ENCODE results near the gene QPCTL. TPM values are rescaled to one million over a fixed set of nuclear protein-coding genes. Genes with fewer than 3 reads are reported as not detected.
A peak's percentile ranks its signal among the peaks of the same experiment; 100 is the strongest.

The QPCTL gene
- total and polyA plus RNA-seq, 9 of the 15 experiments (the other 6 are each of a cell fraction or from before 2014, with no cell fraction given): 0.99 to 31.3 (median 12.7) TPM

DNA sequence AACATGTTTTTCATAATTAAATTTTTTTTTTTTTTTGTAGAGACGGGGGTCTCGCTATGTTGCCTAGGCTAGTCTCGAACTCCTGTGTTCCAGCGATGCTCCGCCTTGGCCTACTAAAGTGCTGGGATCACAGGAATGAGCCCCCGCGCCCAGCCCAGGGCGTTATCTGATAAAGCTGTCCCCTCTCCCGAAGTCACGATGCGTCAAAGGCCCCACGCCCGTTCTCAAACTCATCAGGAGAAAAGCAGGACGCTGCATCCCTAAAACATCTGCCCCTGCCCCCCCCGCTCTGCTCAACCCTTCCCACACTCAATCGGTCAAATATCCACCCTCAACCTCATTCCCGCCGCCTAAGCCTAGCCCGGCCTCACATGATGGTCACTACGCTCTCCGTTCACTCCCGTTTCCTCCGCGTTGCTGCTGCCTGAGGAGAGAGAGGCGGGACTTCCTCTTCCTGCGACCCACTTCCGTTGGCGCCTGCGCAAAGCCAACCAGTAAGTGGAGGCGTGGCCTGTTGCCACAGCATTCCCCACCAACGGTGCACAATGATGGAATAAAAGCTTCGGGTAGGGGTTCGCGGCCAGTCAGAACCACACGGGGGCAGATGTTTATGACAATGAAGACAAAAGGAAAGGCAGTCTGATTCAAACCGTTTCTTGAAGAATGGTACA, 815 bp upstream of the QPCTL start, which contains the start of gene SNRPD2 (continued):
- TF ChIP-seq SOX6 (IDR thresholded peaks at IDR 0.05): peak; percentile 36; the same call in 1 of the 2 replicates
- TF ChIP-seq, protein P1, sequence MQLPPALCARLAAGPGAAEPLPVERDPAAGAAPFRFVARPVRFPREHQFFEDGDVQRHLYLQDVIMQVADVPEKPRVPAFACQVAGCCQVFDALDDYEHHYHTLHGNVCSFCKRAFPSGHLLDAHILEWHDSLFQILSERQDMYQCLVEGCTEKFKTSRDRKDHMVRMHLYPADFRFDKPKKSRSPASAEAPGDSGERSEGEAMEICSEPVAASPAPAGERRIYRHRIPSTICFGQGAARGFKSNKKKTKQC (CRISPR knock-in tag; IDR thresholded peaks at IDR 0.05): no peak
- TF ChIP-seq KDM5B (IDR thresholded peaks at IDR 0.05; ENCODE audit: insufficient replicate concordance, low read depth, low read length): peak; percentile 84
- TF ChIP-seq TCF3 (CRISPR knock-in tag; IDR thresholded peaks at IDR 0.05): peak; percentile 7; the same call in 1 of the 2 replicates
- no peak for TF ChIP-seq ATF3 (IDR thresholded peaks at IDR 0.05)
- 0 out of 2 replicates have a peak, but pooled peaks have one; percentile 33 for TF ChIP-seq ATF3 (CRISPR knock-in tag; conservative IDR thresholded peaks at IDR 0.05)
- TF ChIP-seq ELF2 (CRISPR knock-in tag; IDR thresholded peaks at IDR 0.05): no peak
- TF ChIP-seq LCOR (CRISPR knock-in tag; IDR thresholded peaks at IDR 0.05): no peak
- TF ChIP-seq ZNF318 (IDR thresholded peaks at IDR 0.05; ENCODE audit: borderline replicate concordance in 1 of 2, low read depth in 1 of 2): 0 out of 4 replicates have a peak, but pooled peaks of 1 of the 2 experiments have one; percentile 44
- no peak for TF ChIP-seq TCFL5 (CRISPR knock-in tag; conservative IDR thresholded peaks at IDR 0.05)
- no peak for TF ChIP-seq RFX7 (CRISPR knock-in tag; IDR thresholded peaks at IDR 0.05)
- TF ChIP-seq NR2C2 (CRISPR knock-in tag; IDR thresholded peaks at IDR 0.05): no peak
- TF ChIP-seq NR2C2 (tag; IDR thresholded peaks at IDR 0.05): no peak
- TF ChIP-seq TAL1 (IDR thresholded peaks at IDR 0.05): no peak
- TF ChIP-seq FOXK1 (CRISPR knock-in tag; IDR thresholded peaks at IDR 0.05; ENCODE audit: borderline replicate concordance): peak; percentile 77; the same call in 1 of the 2 replicates
- no peak for TF ChIP-seq HNRNPK (IDR thresholded peaks at IDR 0.05; ENCODE audit: low read depth, low read length, poor library complexity, severe bottlenecking)

Measured in K562 (cell line).